ENCODE results near the gene DHX36.

DHX36 gene

GRCh38 chr3:154275965-154276364 lies 48.3 kb downstream of the DHX36 start:
- H3K36me3 ChIP-seq (ENCODE audit: insufficient read depth, low read depth, low read length): peaks cover 98% of the 10 kb centered on the region
- H3K9ac ChIP-seq (ENCODE audit: low read depth, low read length): no peak overlapping the region
- H3K9me3 ChIP-seq (ENCODE audit: insufficient read depth, low read depth, low read length): no peaks in the 10 kb centered on the region
- no peaks in the 10 kb centered on the region for H3K27me3 ChIP-seq (ENCODE audit: insufficient read depth, low read length)
- H3K4me1 ChIP-seq (ENCODE audit: insufficient read depth, low read length): no peaks in the 10 kb centered on the region
- no peak overlapping the region for H3K27ac ChIP-seq (ENCODE audit: low read length)
- no peak overlapping the region for H3K4me3 ChIP-seq (ENCODE audit: low read length)

DNA sequence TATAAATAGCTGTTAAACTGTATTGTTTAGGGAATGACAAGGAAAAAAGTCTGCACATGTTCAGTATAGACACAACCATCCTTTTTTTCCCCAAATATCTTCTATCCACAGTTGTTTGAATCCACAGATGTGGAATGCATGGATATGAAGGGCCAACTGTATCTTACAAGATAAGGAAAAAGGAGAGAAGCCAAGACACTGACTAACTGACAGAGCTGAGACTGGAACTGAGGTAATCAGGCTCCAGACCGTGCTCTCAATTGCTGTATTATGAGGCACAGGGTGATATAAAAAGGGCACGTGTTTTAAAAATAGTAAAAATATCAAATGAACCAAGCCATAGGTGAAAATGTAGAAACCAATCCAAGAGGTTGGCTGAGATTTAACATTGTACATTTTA lies 49.0 kb downstream of the DHX36 start:
- Histone ChIP-seq H3K4me3 (ENCODE audit: low read length) (no peak overlapping the region), H3K4me1 (ENCODE audit: insufficient read depth, low read length) (no peaks in the 10 kb centered on the region), H3K9me3 (ENCODE audit: insufficient read depth, low read depth, low read length) (no peaks in the 10 kb centered on the region), H3K36me3 (ENCODE audit: insufficient read depth, low read depth, low read length) (peaks cover 92% of the 10 kb centered on the region), H3K27ac (ENCODE audit: low read length) (no peak overlapping the region), H3K9ac (ENCODE audit: low read depth, low read length) (no peak overlapping the region), H3K27me3 (ENCODE audit: insufficient read depth, low read length) (no peaks in the 10 kb centered on the region)

DNA sequence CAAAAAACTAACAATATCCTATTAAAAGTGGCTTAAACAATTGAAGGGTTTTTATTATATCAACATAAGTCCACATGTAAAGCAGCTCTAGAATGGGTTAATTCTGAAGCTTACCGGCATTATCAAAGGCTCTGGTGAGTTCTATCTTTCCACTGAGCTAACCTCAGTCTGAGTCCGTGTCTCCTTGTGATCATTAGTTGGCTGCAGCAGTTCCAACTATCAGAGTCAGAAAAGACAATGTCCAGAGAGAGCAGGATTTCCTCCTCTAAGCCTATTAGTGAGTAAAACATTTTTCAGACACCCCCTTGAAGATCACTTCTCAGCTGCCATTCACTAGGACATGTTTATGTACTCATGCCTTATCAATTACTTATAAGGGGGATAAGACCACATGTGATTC lies 49.9 kb downstream of the DHX36 start:
- H3K36me3 ChIP-seq (ENCODE audit: insufficient read depth, low read depth, low read length): peaks cover 91% of the 10 kb centered on the region

DNA sequence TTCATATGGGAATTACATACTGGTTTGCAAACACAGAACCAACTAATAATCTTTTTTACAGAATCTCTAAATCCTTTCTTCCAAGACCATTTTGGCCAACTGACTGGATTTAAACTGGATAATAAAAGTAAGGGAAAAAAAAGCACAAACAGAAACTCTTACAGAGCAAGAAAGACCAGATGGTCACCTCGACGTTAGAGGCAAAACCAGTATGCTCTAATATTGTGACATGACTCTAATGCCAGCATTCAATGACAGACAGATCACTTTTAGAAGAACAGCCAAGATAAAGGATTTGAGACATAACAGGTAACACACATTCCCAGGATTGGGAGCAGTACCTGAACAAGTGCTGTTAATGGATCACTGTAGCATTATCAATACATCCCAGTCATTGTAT lies 50.9 kb downstream of the DHX36 start:
- Histone ChIP-seq H3K27me3 (ENCODE audit: insufficient read depth, low read length) (no peaks in the 10 kb centered on the region), H3K4me1 (ENCODE audit: insufficient read depth, low read length) (no peaks in the 10 kb centered on the region), H3K27ac (ENCODE audit: low read length) (no peak overlapping the region), H3K9ac (ENCODE audit: low read depth, low read length) (no peak overlapping the region), H3K9me3 (ENCODE audit: insufficient read depth, low read depth, low read length) (no peaks in the 10 kb centered on the region; the same call in 1 of the 2 replicates), H3K4me3 (ENCODE audit: low read length) (no peak overlapping the region), H3K36me3 (ENCODE audit: insufficient read depth, low read depth, low read length) (peaks cover 91% of the 10 kb centered on the region)

More for the DNA sequence above, 49.9 kb downstream of the DHX36 start:
- H3K27ac ChIP-seq (ENCODE audit: low read length): no peak overlapping the region
- no peaks in the 10 kb centered on the region for H3K9me3 ChIP-seq (ENCODE audit: insufficient read depth, low read depth, low read length)
- no peak overlapping the region for H3K4me3 ChIP-seq (ENCODE audit: low read length)
- no peak overlapping the region for H3K9ac ChIP-seq (ENCODE audit: low read depth, low read length)
- no peaks in the 10 kb centered on the region for H3K27me3 ChIP-seq (ENCODE audit: insufficient read depth, low read length)
- H3K4me1 ChIP-seq (ENCODE audit: insufficient read depth, low read length): no peaks in the 10 kb centered on the region

GRCh38 chr3:154254527-154254926 lies 69.8 kb downstream of the DHX36 start:
- H3K4me1 ChIP-seq (ENCODE audit: insufficient read depth, low read length): no peaks in the 10 kb centered on the region; the same call in 1 of the 2 replicates
- no peak overlapping the region for H3K4me3 ChIP-seq (ENCODE audit: low read length)
- H3K9ac ChIP-seq (ENCODE audit: low read depth, low read length): no peak overlapping the region
- no peak overlapping the region for H3K27ac ChIP-seq (ENCODE audit: low read length)
- H3K27me3 ChIP-seq (ENCODE audit: insufficient read depth, low read length): no peaks in the 10 kb centered on the region
- H3K36me3 ChIP-seq (ENCODE audit: insufficient read depth, low read depth, low read length): peaks cover 72% of the 10 kb centered on the region
- peaks cover 7% of the 10 kb centered on the region for H3K9me3 ChIP-seq (ENCODE audit: insufficient read depth, low read depth, low read length)

GRCh38 chr3:154252759-154253638 lies 71.3 kb downstream of the DHX36 start:
- Histone ChIP-seq H3K4me1 (ENCODE audit: insufficient read depth, low read length) (peaks cover 3% of the 10 kb centered on the region; the same call in 1 of the 2 replicates), H3K36me3 (ENCODE audit: insufficient read depth, low read depth, low read length) (peaks cover 56% of the 10 kb centered on the region), H3K27ac (ENCODE audit: low read length) (no peak overlapping the region), H3K27me3 (ENCODE audit: insufficient read depth, low read length) (no peaks in the 10 kb centered on the region), H3K9ac (ENCODE audit: low read depth, low read length) (no peak overlapping the region), H3K4me3 (ENCODE audit: low read length) (no peak overlapping the region), H3K9me3 (ENCODE audit: insufficient read depth, low read depth, low read length) (no peaks in the 10 kb centered on the region)

DNA sequence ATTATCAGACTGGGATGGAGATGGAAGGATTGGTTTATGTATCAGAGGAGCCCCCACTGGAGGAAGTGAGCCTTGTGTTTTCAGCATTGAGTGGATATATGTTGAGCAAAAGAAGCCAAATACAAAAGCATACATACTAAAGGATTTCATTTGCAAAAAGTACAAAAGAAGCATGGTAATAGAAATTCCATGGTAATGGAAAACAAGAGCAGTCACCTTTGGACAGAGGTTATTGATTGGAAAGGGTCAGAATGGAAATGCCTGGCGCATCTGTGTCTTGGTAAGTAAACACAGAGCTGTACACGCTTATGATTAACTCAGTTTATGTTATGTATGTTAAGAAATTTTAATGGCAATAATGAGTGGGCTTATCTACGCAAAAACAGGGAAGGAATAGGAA lies 72.7 kb downstream of the DHX36 start:
- Histone ChIP-seq H3K9ac (ENCODE audit: low read depth, low read length) (no peak overlapping the region), H3K9me3 (ENCODE audit: insufficient read depth, low read depth, low read length) (no peaks in the 10 kb centered on the region), H3K27ac (ENCODE audit: low read length) (no peak overlapping the region), H3K27me3 (ENCODE audit: insufficient read depth, low read length) (no peaks in the 10 kb centered on the region), H3K4me1 (ENCODE audit: insufficient read depth, low read length) (peaks cover 9% of the 10 kb centered on the region; the same call in 1 of the 2 replicates), H3K4me3 (ENCODE audit: low read length) (no peak overlapping the region), H3K36me3 (ENCODE audit: insufficient read depth, low read depth, low read length) (peaks cover 42% of the 10 kb centered on the region)

GRCh38 chr3:154250291-154250690 lies 74.0 kb downstream of the DHX36 start:
- no peak overlapping the region for H3K27ac ChIP-seq (ENCODE audit: low read length)
- H3K4me1 ChIP-seq (ENCODE audit: insufficient read depth, low read length): peaks cover 9% of the 10 kb centered on the region; the same call in 1 of the 2 replicates
- H3K9me3 ChIP-seq (ENCODE audit: insufficient read depth, low read depth, low read length): no peaks in the 10 kb centered on the region
- H3K36me3 ChIP-seq (ENCODE audit: insufficient read depth, low read depth, low read length): peaks cover 32% of the 10 kb centered on the region
- H3K9ac ChIP-seq (ENCODE audit: low read depth, low read length): no peak overlapping the region
- no peak overlapping the region for H3K4me3 ChIP-seq (ENCODE audit: low read length)
- no peaks in the 10 kb centered on the region for H3K27me3 ChIP-seq (ENCODE audit: insufficient read depth, low read length)

DNA sequence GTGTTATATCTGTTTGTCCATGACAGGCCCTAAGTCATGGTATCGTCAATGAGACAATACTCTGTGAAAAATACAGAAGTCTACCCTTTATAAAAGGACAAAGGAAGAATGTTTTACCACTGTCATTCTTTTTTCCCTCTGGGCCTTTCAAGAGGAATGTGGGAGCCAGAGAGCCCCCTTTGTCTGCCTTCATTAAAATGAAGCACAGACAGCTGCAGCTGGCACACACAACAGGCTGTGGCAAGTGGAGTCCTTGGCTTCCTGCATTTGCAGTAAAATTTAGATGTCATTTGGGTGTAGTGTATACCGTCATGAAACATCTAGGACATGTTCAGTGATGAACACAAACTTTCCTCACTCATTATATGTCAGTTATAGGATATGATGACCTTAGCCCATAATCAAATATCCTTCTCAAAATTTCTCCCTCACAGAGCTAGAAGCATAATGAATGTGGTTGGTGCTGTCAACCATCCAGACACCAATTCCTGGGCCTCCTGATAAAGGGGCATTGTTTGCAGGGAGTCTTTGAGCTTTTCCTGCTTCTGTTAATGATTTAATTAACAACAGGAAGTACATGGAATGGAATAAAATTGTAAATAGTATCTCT lies 76.4 kb downstream of the DHX36 start:
- Histone ChIP-seq H3K4me3 (ENCODE audit: low read length) (no peak overlapping the region), H3K4me1 (ENCODE audit: insufficient read depth, low read length) (peaks cover 12% of the 10 kb centered on the region), H3K27ac (ENCODE audit: low read length) (no peak overlapping the region), H3K9me3 (ENCODE audit: insufficient read depth, low read depth, low read length) (no peaks in the 10 kb centered on the region), H3K36me3 (ENCODE audit: insufficient read depth, low read depth, low read length) (peaks cover 14% of the 10 kb centered on the region), H3K27me3 (ENCODE audit: insufficient read depth, low read length) (no peaks in the 10 kb centered on the region), H3K9ac (ENCODE audit: low read depth, low read length) (no peak overlapping the region)

DNA sequence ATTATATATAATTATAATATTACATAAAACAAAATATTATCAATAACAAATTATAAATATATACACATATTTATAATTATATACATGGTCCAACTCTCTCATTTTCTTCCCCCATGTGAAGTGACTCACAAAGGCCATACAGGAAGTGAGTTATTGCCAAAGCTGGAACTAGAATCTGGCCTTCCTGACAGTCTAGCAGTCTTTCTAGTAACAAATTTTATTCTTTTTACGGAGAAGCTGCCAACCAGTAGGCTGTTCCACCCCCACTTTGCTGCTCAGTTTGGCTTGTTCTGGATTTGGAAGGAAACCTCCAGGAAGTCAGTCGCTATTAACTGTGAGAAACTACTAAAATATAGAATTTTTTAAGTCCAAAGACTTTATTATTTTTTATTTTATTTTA lies 79.6 kb downstream of the DHX36 start:
- Histone ChIP-seq H3K4me3 (ENCODE audit: low read length) (no peak overlapping the region), H3K27me3 (ENCODE audit: insufficient read depth, low read length) (no peaks in the 10 kb centered on the region), H3K9me3 (ENCODE audit: insufficient read depth, low read depth, low read length) (no peaks in the 10 kb centered on the region), H3K36me3 (ENCODE audit: insufficient read depth, low read depth, low read length) (peaks cover 10% of the 10 kb centered on the region; the same call in 1 of the 2 replicates), H3K9ac (ENCODE audit: low read depth, low read length) (no peak overlapping the region), H3K4me1 (ENCODE audit: insufficient read depth, low read length) (peaks cover 12% of the 10 kb centered on the region), H3K27ac (ENCODE audit: low read length) (no peak overlapping the region)

GRCh38 chr3:154243353-154243752 lies 80.9 kb downstream of the DHX36 start:
- Histone ChIP-seq H3K27ac (ENCODE audit: low read length) (no peak overlapping the region), H3K9me3 (ENCODE audit: insufficient read depth, low read depth, low read length) (no peaks in the 10 kb centered on the region), H3K27me3 (ENCODE audit: insufficient read depth, low read length) (no peaks in the 10 kb centered on the region), H3K4me1 (ENCODE audit: insufficient read depth, low read length) (peaks cover 12% of the 10 kb centered on the region), H3K36me3 (ENCODE audit: insufficient read depth, low read depth, low read length) (peaks cover 10% of the 10 kb centered on the region; the same call in 1 of the 2 replicates), H3K9ac (ENCODE audit: low read depth, low read length) (no peak overlapping the region), H3K4me3 (ENCODE audit: low read length) (no peak overlapping the region)

DNA sequence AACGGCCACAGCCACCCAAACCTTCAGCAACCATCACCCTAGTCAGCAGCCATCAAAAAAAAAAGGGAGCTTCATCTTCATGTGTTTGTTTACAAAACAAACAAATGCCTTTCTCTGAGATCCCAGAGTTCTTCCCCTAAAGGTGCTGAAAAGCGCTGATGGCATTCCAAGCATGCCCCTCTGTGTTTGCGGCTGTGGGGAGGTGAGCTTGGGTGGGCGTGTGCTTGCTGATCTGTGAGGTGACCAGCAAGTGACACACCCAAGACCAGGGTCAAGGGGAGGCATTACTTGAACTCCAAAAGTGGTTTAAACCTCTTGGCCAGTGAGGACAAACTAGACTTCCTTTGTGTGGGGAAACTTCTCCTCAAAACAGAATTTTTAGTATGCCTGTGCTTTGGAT lies 81.5 kb downstream of the DHX36 start:
- Histone ChIP-seq H3K4me1 (ENCODE audit: insufficient read depth, low read length) (peaks cover 8% of the 10 kb centered on the region), H3K4me3 (ENCODE audit: low read length) (no peak overlapping the region), H3K27me3 (ENCODE audit: insufficient read depth, low read length) (no peaks in the 10 kb centered on the region), H3K36me3 (ENCODE audit: insufficient read depth, low read depth, low read length) (peaks cover 10% of the 10 kb centered on the region; the same call in 1 of the 2 replicates), H3K9me3 (ENCODE audit: insufficient read depth, low read depth, low read length) (no peaks in the 10 kb centered on the region), H3K27ac (ENCODE audit: low read length) (no peak overlapping the region), H3K9ac (ENCODE audit: low read depth, low read length) (no peak overlapping the region)
